GM12872 (cell line): ENCODE data around the gene ZP4.

Experiments used
- TF ChIP-seq, protein P1 (sequence below): IDR thresholded peaks from 3 replicates; pipeline ENCODE4 v1.5.1; 2011; ENCODE audit warnings: low read depth, mild to moderate bottlenecking, low read length, moderate library complexity; ENCODE audit not compliant: insufficient read depth

ZP4 gene

DNA sequence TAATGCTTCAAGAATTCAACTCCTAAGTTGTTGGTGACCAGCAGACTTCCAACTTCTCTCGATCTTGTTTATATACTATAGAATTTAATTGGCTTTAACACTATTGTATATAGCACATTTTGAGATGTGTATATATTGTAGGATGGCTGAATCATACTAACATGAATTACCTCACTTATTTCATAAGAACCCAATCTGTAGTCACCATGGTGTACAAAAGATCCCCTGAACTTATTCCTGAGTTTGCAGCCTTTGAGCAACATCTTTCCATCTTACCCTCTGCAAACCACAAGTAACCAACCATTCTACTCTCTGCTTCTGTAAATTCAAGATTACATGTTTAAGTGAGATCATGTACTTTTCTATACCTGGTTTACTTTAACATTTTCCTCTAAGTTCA, 12.3 kb downstream of the ZP4 start:
- TF ChIP-seq, protein P1, sequence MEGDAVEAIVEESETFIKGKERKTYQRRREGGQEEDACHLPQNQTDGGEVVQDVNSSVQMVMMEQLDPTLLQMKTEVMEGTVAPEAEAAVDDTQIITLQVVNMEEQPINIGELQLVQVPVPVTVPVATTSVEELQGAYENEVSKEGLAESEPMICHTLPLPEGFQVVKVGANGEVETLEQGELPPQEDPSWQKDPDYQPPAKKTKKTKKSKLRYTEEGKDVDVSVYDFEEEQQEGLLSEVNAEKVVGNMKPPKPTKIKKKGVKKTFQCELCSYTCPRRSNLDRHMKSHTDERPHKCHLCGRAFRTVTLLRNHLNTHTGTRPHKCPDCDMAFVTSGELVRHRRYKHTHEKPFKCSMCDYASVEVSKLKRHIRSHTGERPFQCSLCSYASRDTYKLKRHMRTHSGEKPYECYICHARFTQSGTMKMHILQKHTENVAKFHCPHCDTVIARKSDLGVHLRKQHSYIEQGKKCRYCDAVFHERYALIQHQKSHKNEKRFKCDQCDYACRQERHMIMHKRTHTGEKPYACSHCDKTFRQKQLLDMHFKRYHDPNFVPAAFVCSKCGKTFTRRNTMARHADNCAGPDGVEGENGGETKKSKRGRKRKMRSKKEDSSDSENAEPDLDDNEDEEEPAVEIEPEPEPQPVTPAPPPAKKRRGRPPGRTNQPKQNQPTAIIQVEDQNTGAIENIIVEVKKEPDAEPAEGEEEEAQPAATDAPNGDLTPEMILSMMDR = no peak

DNA sequence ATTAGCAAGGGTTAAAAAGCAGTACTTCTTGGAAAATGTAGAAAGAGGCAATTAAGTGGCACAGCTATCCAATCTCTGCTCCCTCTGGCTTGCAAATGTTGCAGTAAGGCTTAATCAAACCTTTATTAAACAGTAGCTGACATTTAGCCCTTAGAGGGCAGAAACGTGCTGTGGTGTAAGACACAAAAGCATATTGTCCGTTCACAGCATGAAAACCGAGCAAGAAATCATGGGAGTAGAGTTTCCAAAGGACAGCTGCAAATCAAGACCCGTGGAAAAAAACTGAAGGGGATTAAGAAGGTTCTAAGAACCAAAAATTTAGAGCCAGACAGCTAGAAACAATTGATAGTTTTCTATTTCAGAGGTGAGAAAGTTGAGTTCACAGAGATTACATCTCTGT, 13.1 kb downstream of the ZP4 start:
- TF ChIP-seq, protein P1 = no peak

DNA sequence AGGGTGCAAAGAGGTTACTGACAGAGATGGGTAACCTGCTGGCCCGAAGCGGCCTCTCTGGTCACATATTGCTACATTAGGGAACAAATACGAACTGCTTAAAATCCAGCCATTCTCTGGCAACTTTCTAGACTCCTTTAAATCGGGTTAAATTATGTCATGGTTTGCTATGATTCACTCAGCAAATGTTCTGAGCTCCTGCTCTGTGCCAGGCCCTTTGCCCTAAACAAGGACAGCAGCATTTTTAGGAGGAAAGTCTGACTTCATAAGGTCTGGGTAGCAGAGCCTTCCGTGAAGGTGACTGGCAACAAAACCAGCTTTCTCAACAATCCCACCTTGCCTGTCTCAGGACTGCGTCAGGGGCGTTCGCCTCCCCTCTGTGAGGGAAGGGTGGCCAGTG, 15.4 kb downstream of the ZP4 start:
- TF ChIP-seq, protein P1 = no peak

- TF ChIP-seq, protein P1 = no peak
These were observed 17.1 kb downstream of the ZP4 start for GRCh38 chr1:237873487-237874211.

GRCh38 chr1:237868817-237869600, 21.7 kb downstream of the ZP4 start:
- TF ChIP-seq, protein P1 = no peak

DNA sequence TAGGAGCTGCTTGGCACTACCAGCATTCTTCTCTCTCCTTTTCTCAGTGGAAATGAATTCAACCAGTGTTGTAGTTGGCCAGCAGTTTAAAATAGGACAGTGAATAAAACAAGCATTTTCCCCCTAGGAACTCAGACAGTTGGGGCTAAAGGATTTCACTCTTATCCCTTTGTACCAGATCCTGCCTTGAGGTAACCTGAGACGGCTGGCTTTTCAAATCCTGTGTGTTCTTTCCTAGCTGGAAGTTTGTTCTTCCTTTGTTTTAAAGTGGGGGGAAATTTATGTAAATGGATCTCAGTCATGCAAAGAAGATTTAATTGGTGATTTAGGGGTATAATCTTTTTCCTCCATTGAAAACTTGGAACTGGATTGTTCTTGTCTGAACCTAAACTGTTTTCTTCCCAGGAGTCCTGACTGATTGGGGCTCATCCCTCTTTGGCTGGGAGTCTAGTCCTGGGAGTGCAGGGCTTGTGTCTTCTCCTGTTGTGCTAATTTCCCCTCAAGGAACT, 23.3 kb downstream of the ZP4 start:
- TF ChIP-seq, protein P1 = no peak
